H1 (cell line): ENCODE measurements around the gene TDRKH. TPM values are rescaled to one million over a fixed set of nuclear protein-coding genes. Genes with fewer than 3 reads are reported as not detected.

Source experiments
- CTCF ChIA-PET: fragments of 300-600 bp; sonication (Branson Sonifier 250); formaldehyde crosslinking; loops from one replicate; lab custom pipeline; 2021; ENCODE audit not compliant: partially characterized antibody; lab: Charles Lee
- POLR2A ChIA-PET: fragments of 300-600 bp; sonication (Branson Sonifier 250); formaldehyde crosslinking; loops from one replicate; lab custom pipeline; 2021; ENCODE audit warnings: inconsistent platforms; ENCODE audit not compliant: partially characterized antibody; lab: Charles Lee
- DNase-seq, 2 experiments: peaks; one replicate each; pipeline versions ENCODE4 v3.0.0 to v3.0.0-alpha.2; 2010 to 2022; ENCODE audit warnings: low spot score in 2 of 2, low read depth in 1 of 2, mixed read lengths in 1 of 2
- FAIRE-seq: peaks from 2 replicates; lab custom pipeline; 2011; peaks lifted over from hg19 to GRCh38; lab: Jason Lieb, UNC
- H2AFZ ChIP-seq: 2 replicates; pipeline ENCODE4 v1.8.1; 2012; ENCODE audit warnings: low read length, inconsistent platforms
- H2AK5ac ChIP-seq: 2 replicates; pipeline ENCODE4 v1.6.1; 2013; ENCODE audit warnings: low read depth, low read length
- H2BK120ac ChIP-seq: replicated peaks from 2 replicates; pipeline ENCODE3; 2013; ENCODE audit warnings: low read depth, low read length, inconsistent platforms
- H2BK12ac ChIP-seq: 2 replicates; pipeline ENCODE4 v1.6.1; 2013; ENCODE audit warnings: low read depth, low read length
- H2BK15ac ChIP-seq: 2 replicates; pipeline ENCODE4 v1.6.1; 2013; ENCODE audit warnings: low read length
- H2BK20ac ChIP-seq: 2 replicates; pipeline ENCODE4 v1.6.1; 2013; ENCODE audit warnings: low read length
- H2BK5ac ChIP-seq: 2 replicates; pipeline ENCODE4 v1.6.1; 2013; ENCODE audit warnings: low read depth, low read length
- H3K14ac ChIP-seq: 2 replicates; pipeline ENCODE4 v1.6.1; 2013; ENCODE audit warnings: inconsistent platforms; ENCODE audit not compliant: insufficient read length
- H3K18ac ChIP-seq: 2 replicates; pipeline ENCODE4 v1.6.1; 2013; ENCODE audit warnings: low read length; ENCODE audit errors: extremely low read depth
- H3K23ac ChIP-seq: 2 replicates; pipeline ENCODE4 v1.6.1; 2013; ENCODE audit warnings: inconsistent platforms; ENCODE audit not compliant: insufficient read length
- H3K23me2 ChIP-seq: 2 replicates; pipeline ENCODE4 v1.6.1; 2013; ENCODE audit warnings: low read depth, low read length
- H3K27ac ChIP-seq: 2 replicates; pipeline ENCODE4 v1.6.1; 2011; ENCODE audit warnings: low read depth, low read length, inconsistent platforms
- H3K27me3 ChIP-seq, 4 experiments: replicated peaks in 1 of 4; 1 replicate in 1 of 4; 2 replicates in 3 of 4; pipeline versions ENCODE4 v1.6.1 to v1.8.1; 2011 to 2013; ENCODE audit warnings: low read length in 3 of 4, mild to moderate bottlenecking in 3 of 4, inconsistent platforms in 2 of 4, mixed read lengths in 2 of 4, moderate library complexity in 1 of 4; ENCODE audit not compliant: control insufficient read depth in 3 of 4, insufficient read depth in 3 of 4; ENCODE audit errors: extremely low read depth in 1 of 4
- H3K36me3 ChIP-seq, 4 experiments: 2 replicates each; pipeline versions ENCODE4 v1.6.1 to v1.8.1; 2011 to 2013; ENCODE audit warnings: mild to moderate bottlenecking in 4 of 4, low read length in 3 of 4, moderate library complexity in 2 of 4, control low read depth in 1 of 4, inconsistent platforms in 1 of 4; ENCODE audit not compliant: insufficient read depth in 4 of 4, control insufficient read depth in 2 of 4
- H3K4ac ChIP-seq: replicated peaks from 2 replicates; pipeline ENCODE3; 2013; ENCODE audit warnings: low read length, low read depth, mixed read lengths, inconsistent platforms; ENCODE audit not compliant: insufficient read length
- H3K4me1 ChIP-seq, 4 experiments: replicated peaks in 1 of 4; 1 replicate in 1 of 4; 2 replicates in 3 of 4; pipeline versions ENCODE4 v1.6.1 to v1.8.1; 2011 to 2013; ENCODE audit warnings: low read length in 3 of 4, inconsistent platforms in 2 of 4, mixed read lengths in 1 of 4; ENCODE audit not compliant: insufficient read depth in 4 of 4, control insufficient read depth in 3 of 4
- H3K4me2 ChIP-seq, 2 experiments: 2 replicates each; pipeline versions ENCODE4 v1.6.1 to v1.8.1; 2011 to 2013; ENCODE audit warnings: low read depth in 2 of 2, low read length in 2 of 2, control low read depth in 1 of 2, inconsistent platforms in 1 of 2, mild to moderate bottlenecking in 1 of 2; ENCODE audit not compliant: insufficient read depth in 1 of 2
- H3K4me3 ChIP-seq, 4 experiments: fragments of 200-600, 300-600 bp in 1 of 4; sonication (generic), shearing (Covaris generic), sonication (Bioruptor Twin) in 1 of 4; 2 replicates each; pipeline versions ENCODE4 v1.5.1 to v1.8.1; 2011 to 2016; ENCODE audit warnings: low read length in 4 of 4, low read depth in 3 of 4, control low read depth in 2 of 4, inconsistent platforms in 2 of 4, mild to moderate bottlenecking in 2 of 4, mixed read lengths in 1 of 4, moderate library complexity in 1 of 4; ENCODE audit not compliant: insufficient read depth in 2 of 4; ENCODE audit errors: extremely low read depth in 1 of 4
- H3K56ac ChIP-seq: replicated peaks from 2 replicates; pipeline ENCODE3; 2013; ENCODE audit warnings: low read depth, mild to moderate bottlenecking, mixed read lengths, low read length, inconsistent platforms; ENCODE audit not compliant: insufficient read length
- H3K79me1 ChIP-seq: 2 replicates; pipeline ENCODE4 v1.6.1; 2013; ENCODE audit warnings: low read depth, low read length, control low read depth
- H3K79me2 ChIP-seq, 2 experiments: 2 replicates each; pipeline versions ENCODE4 v1.6.1 to v1.8.1; 2012 to 2013; ENCODE audit warnings: low read length in 2 of 2, mild to moderate bottlenecking in 2 of 2, inconsistent platforms in 1 of 2; ENCODE audit not compliant: insufficient read depth in 2 of 2, control insufficient read depth in 1 of 2
- H3K9ac ChIP-seq, 4 experiments: replicated peaks in 1 of 4; 1 replicate in 1 of 4; 2 replicates in 3 of 4; pipeline versions ENCODE4 v1.6.1 to v1.8.1; 2011 to 2013; ENCODE audit warnings: low read depth in 3 of 4, low read length in 3 of 4, control low read depth in 2 of 4, mild to moderate bottlenecking in 2 of 4, moderate library complexity in 2 of 4, inconsistent platforms in 1 of 4; ENCODE audit errors: extremely low read depth in 1 of 4
- H3K9me3 ChIP-seq, 2 experiments: 2 replicates each; pipeline versions ENCODE4 v1.6.1 to v1.8.1; 2012 to 2013; ENCODE audit warnings: mild to moderate bottlenecking in 2 of 2, moderate library complexity in 2 of 2, control low read depth in 1 of 2, inconsistent platforms in 1 of 2, low read depth in 1 of 2, low read length in 1 of 2, mixed read lengths in 1 of 2; ENCODE audit not compliant: insufficient read depth in 2 of 2
- H4K20me1 ChIP-seq, 2 experiments: replicated peaks in 1 of 2; 2 replicates each; pipeline versions ENCODE3 to v1.8.1; 2011 to 2013; ENCODE audit warnings: inconsistent platforms in 2 of 2, low read length in 2 of 2, mild to moderate bottlenecking in 1 of 2; ENCODE audit not compliant: insufficient read depth in 2 of 2, control insufficient read depth in 1 of 2
- H4K5ac ChIP-seq: 2 replicates; pipeline ENCODE4 v1.6.1; 2013; ENCODE audit warnings: low read length, low read depth, mixed read lengths, inconsistent platforms; ENCODE audit not compliant: insufficient read length
- H4K8ac ChIP-seq: 2 replicates; pipeline ENCODE4 v1.8.0; 2013; ENCODE audit warnings: mild to moderate bottlenecking, moderate library complexity, low read length, inconsistent platforms; ENCODE audit not compliant: insufficient read depth; ENCODE audit errors: extremely low read depth
- H4K91ac ChIP-seq: replicated peaks from 2 replicates; pipeline ENCODE3; 2013; ENCODE audit warnings: low read length, mixed read lengths, inconsistent platforms; ENCODE audit not compliant: insufficient read length
- BRCA1 ChIP-seq: IDR thresholded peaks from 2 replicates; pipeline ENCODE4 v1.6.1; 2012; ENCODE audit warnings: low read depth, low read length, improper control_type of control experiment
- HDAC2 ChIP-seq, 2 experiments: fragments of 300-600 bp in 1 of 2; sonication (generic) in 1 of 2; IDR thresholded peaks; 2 replicates each; pipeline ENCODE4 v1.6.1; 2011 to 2012; ENCODE audit warnings: low read depth in 2 of 2, low read length in 2 of 2, mild to moderate bottlenecking in 2 of 2, moderate library complexity in 2 of 2, borderline replicate concordance in 1 of 2, inconsistent platforms in 1 of 2
- KDM1A ChIP-seq: fragments of 200-600, 300-600 bp; sonication (generic); IDR thresholded peaks from 2 replicates; pipeline ENCODE4 v1.7.1; 2016; ENCODE audit warnings: mild to moderate bottlenecking, low read length, borderline replicate concordance
- RXRA ChIP-seq: IDR thresholded peaks from 2 replicates; pipeline ENCODE4 v1.6.1; 2011; ENCODE audit warnings: low read depth, mild to moderate bottlenecking, low read length, moderate library complexity; ENCODE audit not compliant: insufficient read depth
- whole genome bisulfite sequencing, 2 experiments: shearing (Covaris generic) in 1 of 2; methylation state at CpG; one replicate each; pipeline versions ENCODE4 v1.1.6 to v1.1.7; 2013 to 2015; ENCODE audit warnings: low lambda C conversion rate in 2 of 2, mixed read lengths in 2 of 2, inconsistent platforms in 1 of 2, low coverage in 1 of 2, missing lambda C conversion rate in 1 of 2; ENCODE audit not compliant: insufficient replicate concordance in 2 of 2, insufficient coverage in 1 of 2, insufficient read length in 1 of 2; ENCODE audit errors: extremely low coverage in 1 of 2, missing lambda C conversion rate in 1 of 2; 5-methylcytosine and 5-hydroxymethylcytosine counted together
- polyA plus RNA-seq, 7 experiments: library from polyadenylated mRNA; depleted of rRNA in 3 of 7; stranded (reverse) in 5 of 7; unstranded in 2 of 7; fragments of >200 nt in 5 of 7; fragments of 200-250 nt in 2 of 7; gene quantifications; 1 replicate in 5 of 7; 2 replicates in 1 of 7; 4 replicates in 1 of 7; pipeline versions ENCODE4 v1.2.1 to v1.2.3, GENCODE V29; 2011 to 2013; ENCODE audit warnings: missing spikeins in 2 of 7, mixed read lengths in 2 of 7
- total RNA-seq: library from RNA; stranded (reverse); fragmentation: NEBNext Ultra II Directional; extraction: Animal tissue kit (Norgen Biotek cat#: 25700); gene quantifications from 2 replicates; pipeline ENCODE4 v1.2.1, GENCODE V29; 2021
- TF ChIP-seq, protein P1 (sequence below), 3 experiments: IDR thresholded peaks; 1 replicate in 2 of 3; 2 replicates in 1 of 3; pipeline versions ENCODE4 v1.5.1 to v1.6.1; 2011; ENCODE audit warnings: low read length in 3 of 3, mild to moderate bottlenecking in 3 of 3, inconsistent platforms in 2 of 3, low read depth in 1 of 3, moderate library complexity in 1 of 3; ENCODE audit not compliant: insufficient read depth in 1 of 3; ENCODE audit errors: control extremely low read depth in 1 of 3

TDRKH gene
- total and polyA plus RNA-seq, 2 of the 8 experiments (the other 6 are each of a cell fraction or from before 2014, with no cell fraction given), result 9.9 to 26.1 TPM

DNA sequence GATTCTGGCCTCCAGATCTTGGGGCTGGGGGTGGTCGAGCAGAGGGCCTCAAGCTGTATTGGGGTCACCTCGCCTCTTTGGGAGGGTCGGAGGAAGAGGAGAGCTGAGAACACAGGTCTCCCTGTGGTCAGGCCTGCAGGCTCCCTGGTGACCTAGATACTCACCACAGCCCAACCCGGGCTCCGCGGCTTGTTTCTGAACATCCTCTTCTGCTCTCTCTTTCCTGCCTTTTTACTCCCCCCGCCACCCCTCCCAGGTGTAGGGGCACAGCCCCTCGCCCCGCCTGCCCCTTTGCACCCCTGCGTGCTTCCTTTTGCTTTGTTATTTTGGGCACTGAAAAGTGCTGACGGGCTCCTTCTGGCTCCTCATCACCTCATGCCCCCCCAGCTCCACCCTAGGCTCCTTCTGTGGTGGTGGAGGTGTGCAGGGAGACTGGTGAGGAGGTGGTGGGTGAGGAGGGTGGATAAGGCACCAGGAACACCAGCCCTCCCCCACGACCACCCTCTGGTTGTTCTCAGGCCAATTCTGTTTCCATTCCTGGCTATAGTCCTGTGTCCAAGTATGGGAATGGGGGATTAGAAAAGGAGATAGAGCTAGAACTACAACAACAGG lies 25.5 kb upstream of the TDRKH start:
- Histone ChIP-seq H3K23ac (no peak overlapping the region), H2BK20ac (no peak overlapping the region), H3K18ac (no peak overlapping the region), H4K20me1 (no peaks in the 10 kb centered on the region), H3K4me2 (no peak overlapping the region), H4K5ac (no peak overlapping the region), H3K36me3 (no peaks in the 10 kb centered on the region), H3K9ac (no peak overlapping the region), H3K79me1 (no peaks in the 10 kb centered on the region), H3K14ac (no peak overlapping the region), H3K27ac (no peak overlapping the region), H4K8ac (no peak overlapping the region), H2BK15ac (no peak overlapping the region), H3K27me3 (no peaks in the 10 kb centered on the region), H2BK5ac (no peak overlapping the region), H3K4me3 (no peak overlapping the region), H2AK5ac (no peak overlapping the region), H3K23me2 (no peaks in the 10 kb centered on the region; the same call in 1 of the 2 replicates), H3K9me3 (no peaks in the 10 kb centered on the region), H2AFZ (no peak overlapping the region), H4K91ac (no peak overlapping the region), H3K79me2 (no peaks in the 10 kb centered on the region), H3K4me1 (no peaks in the 10 kb centered on the region; a peak in 1 of 7 replicates), H2BK12ac (no peak overlapping the region), H3K56ac (no peak overlapping the region), H3K4ac (no peak overlapping the region), H2BK120ac (no peak overlapping the region)
- TF ChIP-seq, protein P1, sequence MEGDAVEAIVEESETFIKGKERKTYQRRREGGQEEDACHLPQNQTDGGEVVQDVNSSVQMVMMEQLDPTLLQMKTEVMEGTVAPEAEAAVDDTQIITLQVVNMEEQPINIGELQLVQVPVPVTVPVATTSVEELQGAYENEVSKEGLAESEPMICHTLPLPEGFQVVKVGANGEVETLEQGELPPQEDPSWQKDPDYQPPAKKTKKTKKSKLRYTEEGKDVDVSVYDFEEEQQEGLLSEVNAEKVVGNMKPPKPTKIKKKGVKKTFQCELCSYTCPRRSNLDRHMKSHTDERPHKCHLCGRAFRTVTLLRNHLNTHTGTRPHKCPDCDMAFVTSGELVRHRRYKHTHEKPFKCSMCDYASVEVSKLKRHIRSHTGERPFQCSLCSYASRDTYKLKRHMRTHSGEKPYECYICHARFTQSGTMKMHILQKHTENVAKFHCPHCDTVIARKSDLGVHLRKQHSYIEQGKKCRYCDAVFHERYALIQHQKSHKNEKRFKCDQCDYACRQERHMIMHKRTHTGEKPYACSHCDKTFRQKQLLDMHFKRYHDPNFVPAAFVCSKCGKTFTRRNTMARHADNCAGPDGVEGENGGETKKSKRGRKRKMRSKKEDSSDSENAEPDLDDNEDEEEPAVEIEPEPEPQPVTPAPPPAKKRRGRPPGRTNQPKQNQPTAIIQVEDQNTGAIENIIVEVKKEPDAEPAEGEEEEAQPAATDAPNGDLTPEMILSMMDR (IDR thresholded peaks at IDR 0.05; ENCODE audit: control extremely low read depth in 1 of 3, insufficient read depth in 1 of 3, low read depth in 1 of 3, low read length in 3 of 3), result no peak
- TF ChIP-seq HDAC2 (IDR thresholded peaks at IDR 0.05; ENCODE audit: borderline replicate concordance in 1 of 2, low read depth in 2 of 2, low read length in 2 of 2) (no peak), RXRA (no peak), KDM1A (no peak), BRCA1 (no peak)
- no peak for FAIRE-seq
- no peak for DNase-seq
- ChIA-PET CTCF (interaction anchor here (1.2 kb wide), 1 partner anchor 77 kb away, joined by 4 read pairs; no protein-coding TSS in a partner anchor), POLR2A (interaction anchor here (1.4 kb wide), 1 partner anchor 82 kb away, joined by 3 read pairs; no protein-coding TSS in a partner anchor)
- 77% methylated on average over 8 of the region's 12 CpGs; no CpG with 5 or more reads in 1 of the 2 experiments for WGBS, 2 experiments
